DMS 273 (cell line): ENCODE results near the gene TEX11.
A peak's percentile ranks its signal among the peaks of the same experiment; 100 is the strongest.
"Not testable (repeated sequence)": the region's sequence is repeated elsewhere in the genome, so short reads cannot be mapped to it uniquely, and the experiment has no call there.

Experiments used
- DNase-seq: peaks from one replicate; lab custom pipeline; 2025; ENCODE audit not compliant: unreplicated experiment; lab: John Stamatoyannopoulos, UW

The TEX11 gene

DNA sequence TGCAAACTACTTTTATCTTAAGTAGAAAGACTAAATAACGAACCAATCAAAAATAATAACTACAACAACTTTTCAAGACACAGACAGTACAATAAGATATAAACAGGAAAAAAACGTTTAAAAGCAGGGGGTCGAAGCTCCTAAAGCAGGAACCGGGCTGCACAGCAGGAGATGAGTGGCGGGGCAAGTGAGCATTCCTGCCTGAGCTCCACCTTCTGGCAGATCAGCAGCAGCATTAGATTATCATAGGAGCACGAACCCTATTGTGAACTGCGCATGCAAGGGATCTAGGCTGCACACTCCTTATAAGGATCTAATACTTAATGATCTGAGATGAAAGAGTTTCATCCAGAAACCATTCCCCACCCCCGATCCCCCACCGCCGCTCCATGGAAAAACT is 146.2 kb downstream of the TEX11 start:
- DNase-seq, result peak; percentile 14

DNA sequence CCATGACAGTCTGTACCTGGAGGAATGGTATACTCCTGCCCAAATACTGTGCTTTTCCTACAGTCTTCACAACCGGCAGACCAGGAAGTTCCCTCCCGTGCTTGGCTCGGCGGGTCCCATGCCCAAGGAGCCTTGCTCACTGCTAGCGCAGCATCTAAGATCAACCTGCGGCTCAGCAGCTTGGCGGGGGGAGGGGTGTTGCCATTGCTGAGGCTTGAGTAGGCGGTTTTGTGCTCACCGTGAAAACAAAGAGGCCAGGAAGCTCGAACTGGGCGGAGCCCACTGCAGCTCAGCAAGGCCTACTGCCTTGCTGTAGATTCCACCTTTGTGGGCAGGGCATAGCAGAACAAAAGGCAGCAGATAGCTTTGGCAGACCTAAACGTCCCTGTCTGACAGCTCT is 152.7 kb downstream of the TEX11 start:
- DNase-seq, result no peak

DNA sequence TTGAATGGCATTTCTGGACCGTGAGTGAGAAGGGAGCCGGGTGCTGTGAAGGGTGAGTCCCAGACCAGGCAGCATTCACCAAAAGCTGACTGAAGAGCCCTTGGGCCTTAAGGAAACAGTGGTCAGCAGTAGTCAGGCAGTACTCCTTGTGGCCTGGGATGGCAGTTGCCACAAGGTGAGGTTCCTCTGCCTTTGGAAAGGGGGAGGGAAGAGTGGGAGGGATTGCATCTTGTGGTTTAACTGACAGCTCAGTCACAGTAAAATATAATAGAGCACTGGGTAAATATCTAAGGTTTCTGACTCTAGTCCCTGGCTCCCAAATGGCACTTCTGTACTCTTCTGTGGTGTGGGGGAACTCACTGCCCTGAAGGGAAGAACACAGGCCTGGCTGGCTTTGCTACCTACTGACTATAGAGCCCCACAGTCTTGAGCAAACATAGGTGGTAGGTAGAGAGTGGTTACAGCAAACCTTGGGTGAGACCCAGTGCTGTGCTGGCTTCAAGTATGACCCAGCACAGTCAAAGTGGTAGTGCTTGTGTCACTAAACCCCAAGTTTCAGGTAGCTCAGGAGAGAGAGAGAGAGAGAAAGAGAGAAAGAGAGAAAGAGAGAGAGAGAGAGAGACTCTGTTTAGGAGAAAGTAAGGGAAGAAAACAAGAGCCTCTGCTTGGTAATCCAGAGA is 154.2 kb downstream of the TEX11 start:
- DNase-seq, result no peak

DNA sequence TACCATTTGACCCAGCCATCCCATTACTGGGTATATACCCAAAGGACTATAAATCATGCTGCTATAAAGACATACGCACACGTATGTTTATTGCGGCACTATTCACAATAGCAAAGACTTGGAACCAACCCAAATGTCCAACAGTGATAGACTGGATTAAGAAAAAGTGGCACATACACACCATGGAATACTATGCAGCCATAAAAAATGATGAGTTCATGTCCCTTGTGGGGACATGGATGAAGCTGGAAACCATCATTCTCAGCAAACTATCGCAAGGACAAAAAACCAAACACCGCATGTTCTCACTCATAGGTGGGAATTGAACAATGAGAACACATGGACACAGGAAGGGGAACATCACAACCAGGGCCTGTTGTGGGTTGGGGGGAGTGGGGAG is 174.7 kb downstream of the TEX11 start:
- DNase-seq, result not testable (repeated sequence)

DNA sequence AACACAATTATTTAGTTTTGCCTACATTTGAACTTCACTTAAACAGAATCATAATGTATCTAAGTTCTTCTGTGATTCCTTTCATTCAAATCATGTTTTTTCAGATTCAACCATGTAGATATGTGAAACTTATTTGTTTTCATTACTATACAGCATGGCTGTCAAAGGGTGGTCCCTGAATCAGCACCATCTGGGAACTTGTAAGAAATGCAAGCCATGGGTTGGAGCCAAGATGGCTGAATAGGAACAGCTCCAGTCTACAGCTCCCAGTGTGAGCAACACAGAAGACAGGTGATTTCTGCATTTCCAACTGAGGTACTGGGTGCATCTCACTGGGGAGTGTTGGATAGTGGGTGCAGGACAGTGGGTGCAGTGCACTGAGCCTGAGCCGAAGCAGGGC is 180.6 kb downstream of the TEX11 start:
- DNase-seq, result peak; percentile 9

DNA sequence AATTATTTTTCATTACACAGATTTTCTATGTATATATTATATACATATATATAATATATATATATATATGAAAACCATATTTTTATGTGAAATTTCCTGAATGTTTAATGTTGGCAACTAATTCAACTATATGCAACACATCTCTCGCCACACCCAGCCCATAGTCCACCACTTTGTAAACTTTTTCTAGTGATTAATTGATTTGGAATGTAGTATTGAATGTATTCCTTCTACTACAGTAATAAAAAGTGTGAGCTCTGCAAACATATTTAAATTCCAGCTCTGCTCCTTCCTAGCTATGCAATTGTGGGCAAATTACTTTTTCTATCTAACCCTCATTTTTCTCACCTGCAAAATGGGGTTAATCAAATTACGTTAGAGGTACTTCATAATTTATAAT is 187.8 kb downstream of the TEX11 start:
- no peak for DNase-seq

DNA sequence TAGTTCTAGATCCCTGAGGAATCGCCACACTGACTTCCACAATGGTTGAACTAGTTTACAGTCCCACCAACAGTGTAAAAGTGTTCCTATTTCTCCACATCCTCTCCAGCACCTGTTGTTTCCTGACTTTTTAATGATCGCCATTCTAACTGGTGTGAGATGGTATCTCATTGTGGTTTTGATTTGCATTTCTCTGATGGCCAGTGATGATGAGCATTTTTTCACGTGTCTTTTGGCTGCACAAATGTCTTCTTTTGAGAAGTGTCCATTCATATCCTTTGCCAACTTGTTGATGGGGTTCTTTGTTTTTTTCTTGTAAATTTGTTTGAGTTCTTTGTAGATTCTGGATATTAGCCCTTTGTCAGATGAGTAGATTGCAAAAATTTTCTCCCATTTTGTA is 197.2 kb downstream of the TEX11 start:
- not testable (repeated sequence) for DNase-seq

DNA sequence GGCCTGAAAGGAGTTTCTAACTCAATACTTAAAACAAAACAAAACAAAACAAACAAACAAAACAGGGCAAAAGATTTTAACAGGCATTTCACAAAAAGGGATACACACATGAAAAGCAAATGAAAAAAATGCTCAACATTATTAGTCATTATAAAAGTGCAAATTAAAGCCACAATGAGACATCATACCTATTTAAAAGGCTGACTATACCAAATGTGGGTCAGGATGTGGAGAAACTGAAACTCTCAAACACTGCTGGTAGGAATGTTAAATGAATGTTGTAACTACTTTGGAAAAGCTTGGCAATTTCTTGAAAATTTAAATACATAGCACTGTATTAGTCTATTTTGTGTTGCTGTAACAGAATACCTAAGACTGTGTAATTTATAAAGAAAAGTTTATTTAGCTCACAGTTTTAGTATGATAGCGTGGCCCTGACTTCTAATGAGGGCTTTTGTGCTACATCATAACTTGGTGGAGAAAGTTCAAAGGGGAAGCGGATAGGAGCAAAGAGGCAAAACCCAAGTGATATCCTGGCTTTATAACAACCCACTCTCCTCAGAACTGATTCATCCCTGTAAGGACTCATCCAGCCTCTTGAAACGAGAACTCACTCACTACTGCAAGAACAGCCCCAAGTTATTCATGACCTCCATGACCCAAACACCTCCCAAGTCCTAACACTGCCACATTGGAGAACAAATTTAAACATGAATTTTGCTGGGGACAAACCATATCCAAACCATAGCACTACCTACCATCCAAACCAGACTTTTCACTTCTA is 214.0 kb downstream of the TEX11 start:
- no peak for DNase-seq

DNA sequence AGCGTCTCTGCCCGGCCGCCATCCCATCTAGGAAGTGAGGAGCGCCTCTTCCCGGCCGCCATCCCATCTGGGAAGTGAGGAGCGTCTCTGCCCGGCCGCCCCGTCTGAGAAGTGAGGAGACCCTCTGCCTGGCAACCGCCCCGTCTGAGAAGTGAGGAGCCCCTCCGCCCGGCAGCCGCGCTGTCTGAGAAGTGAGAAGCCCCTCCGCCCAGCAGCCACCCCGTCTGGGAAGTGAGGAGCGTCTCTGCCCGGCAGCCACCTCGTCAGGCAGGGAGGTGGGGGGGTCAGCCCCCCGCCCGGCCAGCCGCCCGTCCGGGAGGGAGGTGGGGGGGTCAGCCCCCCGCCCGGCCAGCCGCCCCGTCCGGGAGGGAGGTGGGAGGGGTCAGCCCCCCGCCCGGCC is 229.1 kb downstream of the TEX11 start:
- DNase-seq, result not testable (repeated sequence)

DNA sequence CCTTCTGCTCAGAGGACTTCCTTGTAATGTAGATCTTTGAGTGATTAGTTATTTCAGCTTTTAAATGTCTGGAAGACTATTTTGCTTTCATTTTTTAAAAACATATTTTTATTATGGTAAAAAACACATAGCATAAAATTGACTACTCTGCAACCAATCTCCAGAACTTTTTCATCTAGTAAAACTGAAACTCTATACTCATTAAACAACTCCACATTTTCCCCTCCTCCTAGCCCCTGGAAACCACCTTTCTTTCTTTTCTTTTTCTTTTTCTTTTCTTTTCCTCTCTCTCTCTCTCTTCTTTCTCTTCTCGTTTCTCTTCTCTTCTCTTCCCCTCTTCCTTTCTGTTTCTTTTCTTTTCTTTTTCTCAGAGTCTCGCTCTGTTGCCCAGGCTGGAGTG is 233.2 kb downstream of the TEX11 start:
- DNase-seq, result no peak

DNA sequence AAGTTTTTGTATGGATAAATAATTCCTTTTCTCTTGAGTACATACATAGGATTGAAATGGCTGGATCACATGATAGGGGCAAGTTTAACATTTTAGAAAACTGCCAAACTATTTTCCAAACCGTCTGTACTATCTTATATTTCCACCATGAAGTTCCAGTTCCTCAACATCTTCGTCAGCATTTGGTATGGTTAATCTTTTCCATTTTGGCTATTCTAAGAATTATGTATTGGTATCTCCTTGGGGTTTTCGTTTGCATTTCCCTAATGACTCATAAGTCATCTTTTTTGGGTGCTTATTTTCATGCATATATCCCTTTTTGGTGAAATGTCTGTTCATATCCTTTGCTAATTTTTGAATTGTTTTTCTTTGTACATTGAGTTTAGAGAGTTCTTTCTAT is 236.2 kb downstream of the TEX11 start:
- no peak for DNase-seq

DNA sequence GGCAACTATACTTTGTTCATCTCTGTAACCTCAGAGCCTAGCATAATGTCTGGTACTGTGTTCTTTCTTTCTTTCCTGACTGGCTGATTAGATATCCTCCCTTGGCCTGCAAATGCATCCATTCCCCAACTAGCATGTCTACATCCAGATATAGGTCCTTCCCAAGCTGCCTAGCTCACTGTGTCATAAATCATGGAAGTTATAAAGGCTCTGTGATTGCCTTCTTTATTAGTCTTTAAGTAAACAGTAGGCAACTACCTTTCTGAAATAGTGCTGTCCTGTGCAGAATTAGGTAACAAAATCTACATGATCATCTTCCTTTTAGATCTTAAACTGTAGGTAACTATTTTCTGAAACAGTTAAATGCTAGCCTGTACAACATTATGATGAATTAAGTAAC is 239.4 kb downstream of the TEX11 start:
- no peak for DNase-seq

DNA sequence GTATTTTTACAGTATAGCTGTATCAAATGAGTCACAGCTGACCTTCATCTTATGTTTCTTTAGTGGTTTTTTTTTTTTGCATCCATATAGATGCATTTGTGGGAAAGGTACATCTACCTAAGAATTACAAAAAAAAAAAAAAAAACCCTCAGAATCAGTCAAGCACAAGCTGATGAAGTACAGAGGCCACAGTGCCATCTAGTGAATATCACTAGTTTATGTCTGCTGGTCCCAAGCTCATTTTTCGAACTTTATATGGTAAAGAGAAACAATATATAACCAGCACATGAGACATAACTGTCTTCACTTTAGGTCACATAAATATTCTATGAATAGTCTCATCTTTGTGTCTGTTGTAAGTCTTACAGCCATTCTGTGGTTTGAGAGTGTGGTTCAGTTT is 243.8 kb downstream of the TEX11 start:
- DNase-seq, result peak; percentile 48

DNA sequence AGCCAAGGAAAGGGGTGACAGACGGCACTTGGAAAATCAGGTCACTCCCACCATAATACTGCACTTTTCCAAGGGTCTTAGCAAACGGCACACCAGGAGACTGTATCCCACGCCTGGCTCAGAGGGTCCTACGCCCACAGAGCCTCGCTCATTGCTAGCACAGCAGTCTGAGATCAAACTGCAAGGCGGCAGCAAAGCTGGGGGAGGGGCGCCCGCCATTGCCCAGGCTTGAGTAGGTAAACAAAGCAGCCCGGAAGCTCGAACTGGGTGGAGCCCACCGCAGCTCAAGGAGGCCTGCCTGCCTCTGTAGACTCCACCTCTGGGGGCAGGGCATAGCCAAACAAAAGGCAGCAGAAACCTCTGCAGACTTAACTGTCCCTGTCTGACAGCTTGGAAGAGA is 247.4 kb downstream of the TEX11 start:
- DNase-seq, result not testable (repeated sequence)

DNA sequence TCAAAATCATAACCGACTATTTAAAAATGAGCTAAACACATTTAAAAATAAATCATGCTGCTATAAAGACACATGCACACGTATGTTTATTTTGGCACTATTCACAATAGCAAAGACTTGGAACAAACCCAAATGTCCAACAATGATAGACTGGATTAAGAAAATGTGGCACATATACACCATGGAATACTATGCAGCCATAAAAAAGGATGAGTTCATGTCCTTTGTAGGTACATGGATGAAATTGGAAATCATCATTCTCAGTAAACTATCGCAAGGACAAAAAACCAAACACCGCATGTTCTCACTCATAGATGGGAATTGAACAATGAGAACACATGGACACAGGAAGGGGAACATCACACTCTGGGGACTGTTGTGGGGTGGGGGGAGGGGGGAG is 251.0 kb downstream of the TEX11 start:
- DNase-seq, result not testable (repeated sequence)

DNA sequence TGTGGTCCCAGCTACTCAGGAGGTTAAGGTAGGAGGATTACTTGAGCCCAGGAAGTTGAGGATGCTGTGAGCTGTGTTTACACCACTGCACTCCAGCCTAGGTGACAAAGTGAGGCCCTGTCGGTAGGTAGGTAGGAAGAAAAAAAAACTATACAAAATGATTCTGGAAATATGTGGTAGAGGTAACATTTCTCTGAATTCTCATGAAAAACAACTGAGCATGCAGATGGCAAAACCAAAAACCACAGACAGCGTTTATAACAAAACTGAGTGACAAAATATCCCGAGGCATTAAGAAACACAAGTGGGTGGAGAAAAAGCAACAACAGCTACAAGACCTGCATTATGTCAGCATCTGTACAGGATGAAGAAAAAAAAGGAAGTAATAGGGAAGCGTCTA is 252.2 kb downstream of the TEX11 start:
- no peak for DNase-seq

DNA sequence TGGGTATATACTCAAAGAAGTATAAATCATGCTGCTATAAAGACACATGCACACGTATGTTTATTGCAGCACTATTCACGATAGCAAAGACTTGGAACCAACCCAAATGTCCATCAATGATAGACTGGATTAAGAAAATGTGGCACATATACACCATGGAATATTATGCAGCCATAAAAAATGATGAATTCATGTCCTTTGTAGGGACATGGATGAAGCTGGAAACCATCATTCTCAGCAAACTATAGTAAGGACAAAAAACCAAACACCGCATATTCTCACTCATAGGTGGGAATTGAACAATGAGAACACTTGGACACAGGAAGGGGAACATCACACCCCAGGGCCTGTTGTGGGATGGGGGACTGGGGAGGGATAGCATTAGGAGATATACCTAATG is 260.6 kb downstream of the TEX11 start:
- DNase-seq, result not testable (repeated sequence)

DNA sequence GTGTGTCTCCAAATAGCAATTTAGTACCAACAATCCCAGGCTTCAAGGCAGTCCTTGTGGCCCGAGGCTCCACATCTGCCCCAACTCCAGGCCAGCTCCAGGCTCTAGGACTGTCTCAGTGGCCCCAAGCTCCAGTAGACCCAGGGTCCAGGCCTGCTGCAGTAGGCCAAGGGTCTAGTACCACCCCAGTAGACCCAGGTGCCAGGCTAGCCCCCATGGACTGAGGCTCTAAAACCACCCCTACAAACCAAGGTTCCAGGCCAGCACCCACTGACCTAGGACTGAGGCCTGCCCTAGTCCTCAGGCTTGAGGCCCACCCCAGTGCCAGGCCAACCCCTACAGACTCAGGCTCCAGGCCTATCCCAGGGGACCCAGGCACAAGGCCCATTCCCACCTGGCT is 272.3 kb downstream of the TEX11 start:
- DNase-seq, result no peak

DNA sequence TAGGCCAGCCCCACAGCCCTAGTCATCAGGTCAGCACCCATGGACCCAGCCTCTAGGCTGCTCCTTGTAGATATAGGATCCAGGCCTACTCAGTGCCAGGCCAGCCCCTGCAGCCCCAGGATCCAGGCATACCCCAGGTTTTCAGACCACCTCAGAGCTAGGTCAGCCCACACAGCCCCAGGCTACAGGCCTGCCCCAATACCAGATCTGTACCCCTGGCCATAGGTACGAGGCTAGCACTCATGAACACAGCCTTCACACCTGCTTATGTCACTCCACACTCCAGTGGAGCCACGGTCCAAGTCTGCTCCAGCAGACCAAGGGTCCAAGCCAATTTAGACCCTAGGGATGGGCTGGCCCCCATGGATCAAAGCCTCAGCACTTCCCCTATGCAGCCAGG is 272.8 kb downstream of the TEX11 start:
- DNase-seq, result no peak

DNA sequence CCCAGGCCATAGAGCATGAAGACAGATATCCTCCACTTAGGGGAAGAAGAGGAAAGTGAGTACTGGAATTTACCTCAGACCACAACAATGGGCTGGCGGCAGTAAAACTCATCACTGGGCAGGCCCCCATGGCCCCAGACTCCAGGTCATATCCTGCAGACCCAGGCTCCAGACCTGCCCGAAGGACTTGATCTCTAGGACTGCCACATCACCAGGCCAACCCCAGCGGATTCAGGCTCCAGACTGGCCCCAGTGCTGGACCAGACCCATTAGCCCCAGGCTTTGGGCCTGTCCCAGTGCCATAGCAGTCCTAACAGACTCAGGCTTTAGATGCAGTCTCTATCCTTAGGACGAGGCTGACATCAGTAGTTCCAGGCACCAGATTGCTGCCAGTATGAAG is 273.3 kb downstream of the TEX11 start:
- DNase-seq, result no peak

DNA sequence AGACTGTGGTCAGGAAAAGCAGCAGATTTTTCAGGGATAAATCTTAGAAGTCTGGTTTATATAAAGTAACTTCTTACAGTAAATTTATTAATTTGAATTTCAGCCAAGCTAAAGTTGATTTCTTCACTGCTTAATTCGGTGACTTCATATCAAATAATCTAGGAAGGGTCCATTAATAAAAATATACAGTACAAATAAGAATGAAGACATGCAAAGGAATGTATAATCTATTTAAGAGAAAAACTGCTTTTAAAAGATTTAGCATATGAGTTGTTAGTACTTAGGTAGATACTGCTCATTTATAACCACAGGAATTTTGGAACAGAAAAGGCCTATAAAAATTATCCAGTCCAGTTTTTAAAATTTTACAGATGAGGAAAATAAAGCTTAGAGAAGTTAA is 286.8 kb downstream of the TEX11 start:
- no peak for DNase-seq

DNA sequence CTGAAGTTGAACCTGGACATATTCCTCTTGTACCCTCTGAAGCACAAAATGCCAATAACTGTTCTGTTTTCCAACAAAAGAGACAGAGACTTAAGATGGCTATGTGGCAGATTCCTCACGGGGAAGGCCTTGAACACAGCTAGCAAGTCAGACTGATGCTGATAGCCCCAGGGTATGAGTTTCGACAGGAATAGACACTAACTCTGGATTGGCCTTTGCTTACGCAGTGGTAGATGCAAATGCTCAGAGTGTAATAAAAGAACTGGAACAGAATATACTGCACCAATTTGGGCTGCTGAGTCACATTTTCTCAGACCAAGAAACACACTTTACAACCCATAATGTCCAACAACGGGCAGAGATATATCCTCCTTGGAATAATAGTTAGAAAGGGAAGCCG is 290.0 kb downstream of the TEX11 start:
- no peak for DNase-seq

DNA sequence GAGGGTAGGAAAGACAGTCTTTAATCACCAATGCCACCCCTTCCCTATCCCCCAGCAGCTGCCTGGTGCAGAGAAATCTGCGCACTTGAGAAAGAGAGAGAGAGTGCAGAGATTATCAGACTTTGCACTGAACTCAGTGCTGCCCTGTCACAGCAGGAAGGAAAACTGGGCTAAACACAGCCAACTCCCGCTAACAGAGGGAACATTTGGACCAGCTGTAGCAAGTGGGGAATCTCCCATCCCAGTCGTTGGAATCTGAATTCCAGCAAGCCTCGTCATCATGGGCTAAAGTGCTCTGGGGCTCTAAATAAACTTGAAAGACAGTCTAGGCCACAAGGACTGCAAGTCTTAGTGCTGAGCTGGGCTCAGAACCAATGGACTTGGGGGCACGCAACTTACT is 295.2 kb downstream of the TEX11 start:
- no peak for DNase-seq
